Measurements from ENCODE around the gene MPND.

GRCh38 chr19:4393947-4394590 is 50.7 kb downstream of the MPND start:
- TF ChIP-seq CTCF (IDR thresholded peaks at IDR 0.05) (no peak), POLR2A (IDR thresholded peaks at IDR 0.05) (no peak)
